Activated CD8-positive, alpha-beta memory T cell treated with anti-CD3 and anti-CD28 coated beads for 1 hour (primary cell): ENCODE measurements around the gene WWOX.
"Not testable (repeated sequence)": the region's sequence is repeated elsewhere in the genome, so short reads cannot be mapped to it uniquely, and the experiment has no call there.

Experiments used
- DNase-seq, 2 donors: peaks; one replicate each; pipeline ENCODE4 v3.0.0-alpha.2; 2020; ENCODE audit warnings: low read depth in 1 of 2; ENCODE audit errors: extremely low read depth in 1 of 2

The WWOX gene

GRCh38 chr16:78592111-78592510, 492.7 kb downstream of the WWOX start:
- DNase-seq, result no peak

DNA sequence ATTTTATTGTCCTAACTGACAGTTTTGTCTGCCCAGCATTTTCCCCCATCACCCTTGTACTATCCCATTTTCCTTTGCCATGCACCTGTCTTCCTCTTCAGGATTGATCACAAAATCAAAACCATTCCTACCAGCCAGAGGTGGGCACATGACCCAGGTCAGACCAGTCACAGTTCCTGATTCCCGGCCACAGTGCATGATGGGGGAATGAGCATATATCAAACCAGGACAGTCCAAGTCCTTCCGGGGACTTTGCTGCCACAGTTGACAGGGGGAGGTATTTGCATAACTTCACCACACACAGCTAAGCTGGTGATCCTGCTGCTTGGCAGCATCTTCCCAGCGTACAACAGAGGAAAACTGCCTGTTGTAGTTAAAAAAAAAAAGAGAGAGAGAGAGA, 493.9 kb downstream of the WWOX start:
- no peak for DNase-seq

DNA sequence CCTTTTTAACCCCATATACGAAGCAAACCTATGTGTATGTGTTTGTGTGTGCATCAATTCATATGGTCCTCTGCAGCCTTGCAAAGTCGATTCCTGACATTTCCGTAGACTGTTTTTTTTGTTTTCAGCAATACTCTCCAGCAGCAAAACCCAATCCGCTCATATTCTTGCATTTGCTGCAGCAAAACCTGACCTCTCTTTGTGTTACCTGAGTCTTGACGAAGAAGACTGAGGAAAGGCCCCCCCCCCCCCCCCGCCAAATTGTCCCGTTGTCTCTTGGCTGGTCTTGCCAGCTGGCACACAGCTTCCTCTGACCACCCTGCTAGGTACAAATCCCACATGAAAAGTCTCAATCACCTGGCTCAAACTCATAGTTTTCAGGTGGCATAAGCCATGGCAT, 494.7 kb downstream of the WWOX start:
- DNase-seq, result no peak

DNA sequence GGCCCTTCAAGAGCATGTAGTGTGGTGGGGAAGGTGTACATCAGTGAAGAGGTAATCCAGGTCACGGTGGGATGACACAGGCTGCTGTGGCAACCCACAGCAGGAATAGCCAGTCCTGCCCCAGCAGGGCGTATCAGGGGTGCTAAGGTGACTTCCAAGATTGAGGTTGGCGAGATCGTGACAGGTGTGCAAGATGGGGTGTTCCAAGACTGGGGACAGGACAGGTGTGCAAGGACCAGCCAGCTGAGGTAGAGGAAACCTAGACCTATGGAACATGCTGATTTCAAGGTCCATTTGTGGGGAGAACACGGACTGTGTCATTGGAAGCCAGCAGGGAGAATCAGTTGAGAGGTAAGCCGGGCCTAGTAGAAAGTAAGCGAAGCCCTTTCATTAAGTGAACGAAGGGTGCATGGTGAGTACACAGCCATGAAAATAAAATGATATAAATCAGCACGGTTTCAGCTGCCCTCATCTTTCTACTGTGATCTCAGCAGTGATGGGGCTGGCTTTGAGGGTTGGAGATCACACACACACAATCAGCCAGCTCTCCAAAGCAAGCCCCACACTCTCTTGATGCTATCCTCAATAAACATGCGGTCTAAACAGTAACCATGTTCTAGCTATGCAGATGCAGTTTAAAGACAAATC, 497.0 kb downstream of the WWOX start:
- no peak for DNase-seq

GRCh38 chr16:78596996-78597422, 497.6 kb downstream of the WWOX start:
- no peak for DNase-seq

DNA sequence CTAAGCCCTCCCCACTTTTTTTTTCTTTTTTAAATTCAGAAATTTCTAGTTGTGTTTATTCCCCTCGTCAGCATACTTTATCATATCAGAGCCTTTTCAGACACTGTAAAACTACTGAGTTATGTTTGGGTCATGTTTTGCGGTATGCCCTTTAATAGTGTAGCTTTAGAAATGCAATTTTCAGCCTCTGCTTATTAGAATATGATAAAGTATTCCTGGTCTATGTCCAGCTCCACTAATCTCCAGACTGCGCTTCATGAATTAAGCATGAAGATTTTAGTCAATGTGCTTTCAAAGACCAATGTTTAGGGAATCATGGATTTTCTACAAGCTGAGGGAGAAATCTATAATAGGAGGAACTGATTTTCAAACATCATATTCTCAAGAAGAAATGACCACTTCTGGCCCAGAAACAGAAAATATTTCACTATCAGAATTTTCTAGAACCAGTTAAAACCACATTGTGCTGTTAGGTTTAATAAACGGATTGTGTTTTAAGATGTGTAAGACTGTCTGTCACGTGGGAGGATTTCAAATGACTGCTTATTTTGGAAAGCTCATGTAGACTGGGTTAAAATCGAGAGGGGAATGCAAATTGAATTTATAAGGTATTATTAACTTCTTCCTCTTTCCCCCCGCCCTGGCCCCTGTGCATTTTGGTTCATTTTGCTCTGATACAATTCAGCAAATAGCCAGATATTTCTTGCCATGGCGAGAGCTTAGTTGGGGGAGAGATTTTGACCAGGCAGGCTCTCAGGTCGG, 498.5 kb downstream of the WWOX start:
- DNase-seq, result no peak

DNA sequence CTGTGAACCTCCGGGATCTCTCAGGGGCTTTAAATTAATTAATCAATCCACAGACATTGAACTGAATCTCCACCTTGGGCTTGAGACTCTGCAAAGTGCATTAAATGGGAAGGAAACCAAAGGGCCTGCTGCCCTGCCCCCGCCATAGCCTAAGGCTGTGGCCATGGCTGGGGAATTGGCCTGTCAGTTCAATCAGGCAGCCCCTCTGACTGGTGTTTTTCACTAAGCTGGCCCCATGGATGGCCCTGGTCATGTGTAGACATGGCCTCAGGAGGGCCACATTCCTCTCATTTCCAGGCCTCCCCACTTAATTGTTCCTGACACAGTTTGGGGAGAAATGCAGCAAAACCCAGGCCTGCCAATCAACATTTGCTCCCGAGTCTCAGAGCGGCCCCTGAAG, 499.8 kb downstream of the WWOX start:
- DNase-seq, result no peak

- not testable (repeated sequence) for DNase-seq
Observed at GRCh38 chr16:78604423-78605062, 505.1 kb downstream of the WWOX start.

- DNase-seq, result no peak
Observed at GRCh38 chr16:78605548-78606101, 506.2 kb downstream of the WWOX start.

GRCh38 chr16:78606545-78606944, 507.1 kb downstream of the WWOX start:
- DNase-seq, result no peak

DNA sequence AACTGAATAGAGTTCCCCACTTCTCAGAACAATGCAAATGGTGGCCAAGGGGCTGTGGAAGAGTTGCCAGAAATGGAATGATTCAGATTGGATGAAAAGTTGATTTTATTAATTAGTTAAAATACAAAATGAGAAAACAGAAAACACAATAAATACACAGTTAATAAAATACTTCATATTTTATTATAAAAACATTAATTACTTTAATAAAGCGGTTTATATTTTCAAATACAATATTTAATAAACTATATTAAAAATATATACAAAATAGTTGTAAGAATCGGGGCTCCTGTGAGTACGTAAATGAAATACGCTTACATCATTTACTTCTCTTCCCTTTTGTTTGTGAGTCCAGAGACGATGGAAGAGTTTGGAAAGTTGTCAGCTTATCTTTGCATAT, 507.6 kb downstream of the WWOX start:
- DNase-seq, result no peak

DNA sequence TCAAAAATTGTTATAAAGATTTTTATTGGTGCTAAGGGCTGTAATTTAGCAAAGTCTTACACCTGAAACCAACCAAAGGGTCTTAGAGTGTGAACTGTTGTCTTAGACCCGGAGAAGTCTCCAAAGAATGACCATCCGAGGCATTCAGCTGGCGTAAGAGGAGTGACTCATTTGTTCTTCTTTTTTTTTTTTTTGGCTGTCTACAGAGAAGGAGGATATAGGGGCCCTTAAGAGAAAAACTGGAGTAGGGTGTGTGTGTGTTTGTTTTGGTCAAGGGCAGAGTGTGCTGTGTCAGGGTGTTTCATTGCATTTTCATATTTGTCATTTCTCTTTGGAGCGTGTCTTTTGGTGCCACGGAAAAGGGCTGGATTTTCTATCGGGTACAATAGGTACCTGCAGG, 508.0 kb downstream of the WWOX start:
- no peak for DNase-seq

DNA sequence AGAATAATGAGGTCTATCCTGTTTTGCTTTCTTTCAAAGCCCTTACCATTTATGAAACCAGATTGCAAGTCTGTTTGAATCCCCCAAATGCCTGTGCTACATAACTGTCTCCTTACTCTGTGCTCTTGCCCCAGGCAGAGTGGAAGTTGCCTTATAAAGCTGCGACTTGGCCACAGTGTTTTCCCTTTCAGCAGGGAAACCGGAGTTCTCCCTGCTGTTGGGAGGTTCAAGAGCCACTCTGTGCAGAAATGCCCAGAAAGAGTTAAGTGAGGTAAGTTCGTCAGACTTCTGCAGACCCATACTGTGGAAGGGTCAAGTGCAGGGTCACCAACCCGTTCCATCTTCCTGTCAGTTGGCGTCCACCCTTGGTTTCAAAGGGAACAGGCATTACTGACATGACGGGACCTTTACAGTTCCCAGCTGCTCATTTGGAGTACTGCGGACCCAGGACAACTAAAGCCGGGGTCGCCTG, 508.9 kb downstream of the WWOX start:
- no peak for DNase-seq

DNA sequence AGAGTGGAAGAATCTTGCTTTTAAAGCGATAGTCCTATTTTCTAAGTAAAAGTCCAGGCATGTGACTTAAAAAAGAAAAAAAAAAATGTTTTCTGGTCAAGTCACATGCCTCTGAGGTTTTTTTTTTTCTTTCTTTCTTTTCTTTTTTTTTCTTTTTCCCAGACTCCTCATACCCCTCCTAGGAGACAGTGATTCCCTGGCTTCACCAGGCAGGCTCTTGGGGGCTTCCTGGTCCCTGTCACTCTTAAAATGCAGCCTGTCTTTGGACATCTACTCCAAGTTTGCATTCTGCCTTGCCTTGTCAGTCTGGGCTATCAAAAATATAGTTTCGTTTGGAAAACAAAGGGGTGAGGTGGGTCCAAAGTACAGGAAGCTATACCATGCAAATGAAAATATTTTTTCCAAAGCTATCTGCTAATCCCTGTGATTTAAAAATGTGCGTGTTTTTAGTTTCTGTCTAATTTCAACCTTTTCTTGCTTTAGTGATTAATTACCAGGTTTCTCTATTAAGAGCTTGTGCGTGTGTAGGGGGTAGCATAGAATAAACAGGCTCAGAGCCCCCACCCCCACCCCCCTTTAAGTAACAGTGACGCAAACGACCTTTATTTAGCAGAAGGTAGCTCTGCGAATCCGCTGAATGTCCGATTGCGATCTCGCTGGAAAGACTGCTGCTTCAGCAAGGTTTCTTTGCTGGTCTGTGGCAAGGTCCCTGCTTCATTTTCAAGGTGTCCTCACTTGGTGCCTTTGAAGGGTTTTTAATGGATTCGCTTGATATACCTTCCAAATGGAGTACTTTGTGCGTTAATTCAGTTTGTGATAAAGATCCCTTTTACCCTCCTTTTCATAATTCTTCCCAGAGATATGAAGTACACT, 510.2 kb downstream of the WWOX start:
- DNase-seq, result no peak

- no peak for DNase-seq
Observed at GRCh38 chr16:78611318-78611717, 511.9 kb downstream of the WWOX start.

GRCh38 chr16:78619811-78620210, 520.4 kb downstream of the WWOX start:
- no peak for DNase-seq

DNA sequence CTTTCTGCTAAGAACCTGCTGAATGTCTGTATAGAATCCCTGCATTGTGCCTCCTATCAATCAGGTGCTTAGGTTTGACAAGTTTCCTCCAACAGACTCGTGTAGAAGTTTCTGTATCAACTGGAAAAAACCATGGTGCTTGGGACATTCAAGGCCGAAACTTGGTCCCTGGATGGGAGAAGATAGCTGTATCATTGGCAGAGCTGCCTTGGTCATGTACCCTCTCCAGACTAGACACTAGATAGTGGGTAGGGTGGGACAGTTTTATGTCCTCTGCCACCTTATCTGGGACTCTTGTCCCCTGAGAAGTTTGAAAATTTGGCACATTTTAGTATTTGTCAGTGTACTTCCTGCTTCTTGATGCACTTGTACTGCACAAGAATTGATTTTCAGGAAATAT, 520.8 kb downstream of the WWOX start:
- DNase-seq, result no peak

GRCh38 chr16:78623796-78624195, 524.3 kb downstream of the WWOX start:
- DNase-seq, result no peak

DNA sequence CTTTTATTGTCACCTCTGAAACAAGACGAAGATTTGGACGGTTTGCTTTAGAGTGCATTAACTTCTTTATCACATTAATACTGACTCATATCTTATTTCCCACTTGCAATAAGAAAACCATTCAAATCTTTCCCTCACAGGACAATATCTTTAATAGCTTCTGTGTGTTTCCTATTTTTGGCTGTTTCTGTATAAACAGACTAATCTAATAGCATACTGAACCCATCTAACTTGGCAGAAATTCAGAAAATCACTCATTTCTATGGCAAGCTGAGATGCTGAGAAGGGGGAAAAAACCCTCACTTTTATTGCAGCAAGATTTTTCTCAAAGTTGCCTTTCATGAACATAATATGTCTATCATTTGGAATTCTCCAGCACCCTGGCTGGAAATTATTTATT, 524.9 kb downstream of the WWOX start:
- no peak for DNase-seq

DNA sequence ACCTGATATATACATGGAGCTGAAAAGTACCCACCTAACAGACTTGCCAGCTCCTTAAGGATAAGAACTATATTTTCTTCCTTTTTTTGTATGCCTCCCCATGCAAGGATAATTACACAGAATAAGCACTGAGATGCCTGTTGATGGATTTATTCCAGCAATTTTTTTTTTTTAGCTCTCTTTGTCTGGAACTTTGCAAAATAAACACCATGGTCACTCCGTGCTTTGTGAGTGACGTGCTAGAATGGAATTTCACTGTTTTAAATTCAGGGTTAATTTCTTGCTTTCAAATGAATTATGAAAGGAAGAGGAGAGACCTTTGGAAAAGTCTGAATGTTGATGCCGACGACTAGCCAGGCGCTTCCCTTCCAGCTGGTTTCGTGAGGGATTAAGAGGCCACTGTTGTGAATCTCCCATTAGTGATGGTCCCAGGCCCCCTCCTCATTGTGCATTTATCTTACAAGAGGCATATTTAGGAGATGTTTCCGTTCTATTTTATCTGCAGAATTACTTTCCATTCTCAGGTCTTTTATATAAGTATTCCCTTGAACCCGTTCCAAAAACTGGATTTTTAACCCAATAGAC, 529.1 kb downstream of the WWOX start:
- DNase-seq, result no peak
